Progenitor cell of endocrine pancreas (in vitro differentiated cells): ENCODE results near the gene TSPYL6. TPM values are rescaled to one million over a fixed set of nuclear protein-coding genes. Genes with fewer than 3 reads are reported as not detected.
"Not testable (repeated sequence)": the region's sequence is repeated elsewhere in the genome, so short reads cannot be mapped to it uniquely, and the experiment has no call there.

Source experiments
- DNase-seq: peaks from one replicate; pipeline ENCODE4 v3.0.0; 2021; ENCODE audit warnings: low spot score; ENCODE audit not compliant: unreplicated experiment
- H3K27ac Mint-ChIP-seq: 2 replicates; pipeline ENCODE4 v1.8.0; 2021; ENCODE audit warnings: mild to moderate bottlenecking, moderate library complexity, mixed read lengths
- H3K27me3 Mint-ChIP-seq: 2 replicates; pipeline ENCODE4 v1.8.0; 2021; ENCODE audit warnings: mixed read lengths
- H3K36me3 Mint-ChIP-seq: 2 replicates; pipeline ENCODE4 v1.8.0; 2022; ENCODE audit warnings: mixed read lengths; ENCODE audit not compliant: insufficient read depth
- H3K4me1 Mint-ChIP-seq: 2 replicates; pipeline ENCODE4 v1.8.0; 2021; ENCODE audit warnings: low read depth, mixed read lengths
- H3K4me3 Mint-ChIP-seq: 2 replicates; pipeline ENCODE4 v1.8.0; 2021; ENCODE audit warnings: low read depth, mild to moderate bottlenecking, moderate library complexity, mixed read lengths
- H3K9me3 Mint-ChIP-seq: 2 replicates; pipeline ENCODE4 v1.8.0; 2021; ENCODE audit warnings: low read depth, mixed read lengths
- total RNA-seq: library from RNA; stranded (reverse); gene quantifications from 2 replicates; pipeline ENCODE4 v1.2.1, GENCODE V29; 2021
- TF ChIP-seq, protein P1 (sequence below): fragments of 200-600 bp; sonication (generic); IDR thresholded peaks from one replicate; pipeline ENCODE4 v1.5.0; 2021; ENCODE audit warnings: antibody characterized with exemption, mild to moderate bottlenecking; ENCODE audit not compliant: unreplicated experiment

The TSPYL6 gene
- total RNA-seq, 1 donor from 2014 or later: not detected

DNA sequence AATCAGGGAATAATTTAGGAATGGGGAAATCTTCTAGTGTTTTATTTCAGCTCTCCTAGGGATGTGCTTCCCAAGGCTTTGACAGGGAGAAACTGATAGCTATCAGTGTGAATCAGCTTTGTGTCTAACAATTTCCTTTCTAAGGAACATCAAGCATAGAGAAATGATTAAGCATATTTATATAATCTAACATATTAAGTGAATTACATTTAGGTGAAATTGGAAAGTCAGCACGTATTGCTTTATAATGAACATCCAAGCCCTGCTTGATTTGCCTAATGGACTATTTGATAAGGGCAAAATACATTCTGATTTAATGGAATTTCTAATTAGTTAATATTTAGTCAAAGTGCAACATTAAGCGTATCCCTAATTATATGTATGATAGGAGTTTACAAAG, 19.5 kb upstream of the TSPYL6 start:
- no peak for DNase-seq
- Mint-ChIP-seq H3K27me3 (no peaks in the 10 kb centered on the region), H3K4me3 (no peak overlapping the region), H3K4me1 (no peaks in the 10 kb centered on the region), H3K9me3 (no peaks in the 10 kb centered on the region), H3K27ac (no peak overlapping the region), H3K36me3 (no peaks in the 10 kb centered on the region)
- TF ChIP-seq, protein P1, sequence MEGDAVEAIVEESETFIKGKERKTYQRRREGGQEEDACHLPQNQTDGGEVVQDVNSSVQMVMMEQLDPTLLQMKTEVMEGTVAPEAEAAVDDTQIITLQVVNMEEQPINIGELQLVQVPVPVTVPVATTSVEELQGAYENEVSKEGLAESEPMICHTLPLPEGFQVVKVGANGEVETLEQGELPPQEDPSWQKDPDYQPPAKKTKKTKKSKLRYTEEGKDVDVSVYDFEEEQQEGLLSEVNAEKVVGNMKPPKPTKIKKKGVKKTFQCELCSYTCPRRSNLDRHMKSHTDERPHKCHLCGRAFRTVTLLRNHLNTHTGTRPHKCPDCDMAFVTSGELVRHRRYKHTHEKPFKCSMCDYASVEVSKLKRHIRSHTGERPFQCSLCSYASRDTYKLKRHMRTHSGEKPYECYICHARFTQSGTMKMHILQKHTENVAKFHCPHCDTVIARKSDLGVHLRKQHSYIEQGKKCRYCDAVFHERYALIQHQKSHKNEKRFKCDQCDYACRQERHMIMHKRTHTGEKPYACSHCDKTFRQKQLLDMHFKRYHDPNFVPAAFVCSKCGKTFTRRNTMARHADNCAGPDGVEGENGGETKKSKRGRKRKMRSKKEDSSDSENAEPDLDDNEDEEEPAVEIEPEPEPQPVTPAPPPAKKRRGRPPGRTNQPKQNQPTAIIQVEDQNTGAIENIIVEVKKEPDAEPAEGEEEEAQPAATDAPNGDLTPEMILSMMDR: no peak

DNA sequence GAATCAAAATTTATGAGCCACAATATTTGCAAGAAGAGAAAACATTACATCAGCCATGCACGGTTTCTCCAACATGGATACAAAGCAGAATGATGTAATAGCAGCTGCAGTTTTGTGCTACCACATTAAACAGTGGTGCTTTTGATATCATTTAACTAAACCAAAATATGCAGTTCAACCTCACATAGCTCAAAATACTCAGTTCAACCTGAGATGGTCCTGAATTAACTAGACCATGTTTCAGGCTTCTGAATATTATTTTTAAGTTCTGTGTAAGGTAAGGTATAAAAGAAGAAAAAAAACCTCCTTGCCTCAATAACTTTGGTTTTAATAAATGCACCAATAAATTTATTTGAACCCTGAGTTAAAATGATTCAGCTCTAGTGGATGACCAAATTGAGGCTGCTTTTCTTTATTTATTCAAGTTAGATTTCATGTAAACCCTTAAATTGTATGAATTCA, 18.8 kb upstream of the TSPYL6 start:
- no peaks in the 10 kb centered on the region for H3K27me3 Mint-ChIP-seq
- no peak overlapping the region for H3K27ac Mint-ChIP-seq
- no peak overlapping the region for H3K4me3 Mint-ChIP-seq
- no peaks in the 10 kb centered on the region for H3K36me3 Mint-ChIP-seq
- TF ChIP-seq, protein P1: no peak
- no peak for DNase-seq
- no peaks in the 10 kb centered on the region for H3K9me3 Mint-ChIP-seq
- H3K4me1 Mint-ChIP-seq: no peaks in the 10 kb centered on the region

DNA sequence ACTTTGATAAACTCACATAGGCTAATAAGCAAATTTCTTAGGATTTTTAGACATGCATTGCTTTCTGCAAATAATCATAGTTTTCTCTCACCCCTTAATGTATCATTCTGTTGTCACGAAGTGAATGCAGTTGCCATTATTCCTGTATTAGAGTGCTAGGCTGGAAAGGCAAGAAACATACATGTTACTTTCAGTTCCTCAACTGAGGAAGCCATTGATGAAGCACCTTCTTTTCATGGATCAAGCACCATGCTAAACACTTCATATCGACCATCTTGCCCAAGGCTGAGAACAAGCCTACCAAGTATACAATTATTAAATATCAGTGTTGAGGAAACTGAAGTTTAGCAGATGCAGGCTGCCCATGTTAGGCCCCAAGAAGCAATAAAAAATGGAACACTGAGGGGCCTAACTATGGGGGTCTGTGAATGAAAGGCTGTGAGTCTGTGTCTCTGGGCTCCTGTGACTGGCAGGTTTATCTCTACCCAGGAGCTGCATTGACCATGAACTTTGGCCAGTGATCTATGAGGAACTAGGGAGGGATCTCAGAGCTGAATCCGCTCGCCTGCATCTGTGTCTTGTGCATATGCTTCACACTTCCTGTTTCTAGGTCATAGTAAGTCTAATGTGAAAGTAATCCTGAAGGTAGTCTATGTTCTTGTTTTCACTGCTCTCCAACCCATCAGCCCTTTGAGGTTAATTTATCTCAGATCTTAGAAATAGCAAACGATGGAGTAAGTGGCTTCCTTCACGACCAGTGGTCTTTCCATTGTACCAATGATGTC, 16.0 kb upstream of the TSPYL6 start:
- DNase-seq: no peak
- H3K36me3 Mint-ChIP-seq: no peaks in the 10 kb centered on the region
- TF ChIP-seq, protein P1: no peak
- no peak overlapping the region for H3K4me3 Mint-ChIP-seq
- no peaks in the 10 kb centered on the region for H3K27me3 Mint-ChIP-seq
- H3K27ac Mint-ChIP-seq: no peak overlapping the region
- H3K4me1 Mint-ChIP-seq: no peaks in the 10 kb centered on the region
- H3K9me3 Mint-ChIP-seq: peaks cover under 1% of the 10 kb centered on the region

DNA sequence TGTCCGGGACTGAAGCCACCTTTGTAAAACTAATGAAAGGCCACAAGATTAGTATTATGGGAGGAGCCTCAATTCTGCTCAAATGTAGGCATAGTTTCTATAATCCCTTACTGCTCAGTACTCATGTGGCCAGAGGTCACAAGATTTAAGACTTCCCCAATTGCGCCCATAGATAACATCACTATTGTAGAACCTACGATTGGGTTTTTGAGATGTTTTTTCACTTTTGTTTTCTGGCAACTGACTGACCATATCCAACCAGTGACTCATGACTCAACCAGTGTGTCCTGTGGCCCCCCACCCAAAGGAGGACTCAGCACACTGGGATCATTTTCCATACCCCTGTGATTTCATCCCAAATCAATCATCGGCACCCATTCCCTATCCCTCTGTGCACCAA, 15.2 kb upstream of the TSPYL6 start:
- Mint-ChIP-seq H3K4me1 (no peaks in the 10 kb centered on the region), H3K27me3 (no peaks in the 10 kb centered on the region)

DNA sequence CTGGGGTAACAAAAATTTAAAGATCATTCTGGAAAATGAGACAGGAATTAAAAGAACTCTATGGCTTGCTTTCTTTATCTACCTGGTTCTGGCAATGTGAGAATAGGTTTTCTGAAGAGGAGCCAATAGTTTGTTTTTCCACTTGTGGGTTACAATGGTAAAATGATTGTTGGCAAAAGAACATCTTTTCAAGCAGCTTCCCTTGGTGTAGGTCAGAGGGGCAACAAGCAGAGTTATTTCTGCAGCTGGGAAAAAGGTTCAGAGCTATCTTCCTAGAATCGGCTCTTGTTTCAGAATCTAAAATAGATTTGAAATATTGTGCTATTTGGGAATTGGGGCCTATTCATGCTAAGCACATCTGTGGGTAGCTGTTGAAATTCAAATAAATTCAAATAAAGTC, 11.5 kb upstream of the TSPYL6 start:
- DNase-seq: no peak
- Mint-ChIP-seq H3K27ac (no peak overlapping the region), H3K27me3 (no peaks in the 10 kb centered on the region), H3K36me3 (peaks cover 3% of the 10 kb centered on the region), H3K9me3 (peaks cover 25% of the 10 kb centered on the region), H3K4me1 (no peaks in the 10 kb centered on the region), H3K4me3 (no peak overlapping the region)
- TF ChIP-seq, protein P1: no peak

More for the DNA sequence above, 15.2 kb upstream of the TSPYL6 start:
- H3K27ac Mint-ChIP-seq: no peak overlapping the region
- H3K9me3 Mint-ChIP-seq: peaks cover 3% of the 10 kb centered on the region
- H3K4me3 Mint-ChIP-seq: no peak overlapping the region
- TF ChIP-seq, protein P1: no peak
- no peak for DNase-seq
- no peaks in the 10 kb centered on the region for H3K36me3 Mint-ChIP-seq

DNA sequence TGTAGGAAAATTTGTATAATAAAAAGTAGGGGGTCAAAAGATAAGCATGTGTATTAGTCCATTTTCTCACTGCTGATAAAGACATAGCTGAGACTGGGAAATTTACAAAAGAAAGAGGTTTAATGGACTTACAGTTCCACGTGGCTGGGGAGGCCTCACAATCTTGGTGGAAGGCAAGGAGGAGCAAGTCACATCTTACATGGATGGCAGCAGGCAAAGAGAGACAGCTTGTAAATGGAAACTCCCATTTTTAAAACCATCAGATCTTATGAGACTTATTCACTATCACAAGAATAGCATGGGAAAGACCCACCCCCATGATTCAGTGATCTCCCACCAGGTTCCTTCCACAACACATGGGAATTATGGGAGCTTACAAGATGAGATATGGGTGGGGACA, 9.1 kb upstream of the TSPYL6 start:
- H3K36me3 Mint-ChIP-seq: not testable (repeated sequence)

More for the DNA sequence above, 9.1 kb upstream of the TSPYL6 start:
- H3K4me1 Mint-ChIP-seq, H3K27me3 Mint-ChIP-seq, H3K27ac Mint-ChIP-seq, DNase-seq, H3K4me3 Mint-ChIP-seq: not testable (repeated sequence)
- H3K9me3 Mint-ChIP-seq: peaks cover 25% of the 10 kb centered on the region
